Measurements from ENCODE around the gene KIAA0513.
A peak's percentile ranks its signal among the peaks of the same experiment; 100 is the strongest.
"Not testable (repeated sequence)": the region's sequence is repeated elsewhere in the genome, so short reads cannot be mapped to it uniquely, and the experiment has no call there.

KIAA0513 gene

DNA sequence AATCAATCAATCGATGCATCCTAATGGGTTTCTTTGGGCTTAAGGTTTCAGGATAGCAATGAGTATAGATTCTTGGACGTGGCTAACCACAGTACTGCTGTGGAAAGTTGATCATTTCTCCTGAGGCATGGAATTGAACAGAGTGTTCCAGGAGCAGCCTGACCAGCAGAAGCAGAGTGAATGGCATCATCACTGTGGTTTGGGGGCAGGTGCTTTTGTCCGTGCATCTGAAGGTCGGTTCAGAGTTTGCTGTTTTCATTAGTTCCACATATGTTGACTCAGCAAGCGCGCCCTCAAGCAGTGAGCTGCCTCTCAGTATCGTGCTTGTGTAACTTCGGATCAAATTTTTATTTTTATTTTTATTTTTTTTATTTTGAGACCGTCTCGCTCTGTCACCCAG, 24.9 kb downstream of the KIAA0513 start:
- Histone ChIP-seq H3K27me3 (ENCODE audit: insufficient read depth, poor library complexity, severe bottlenecking) (peaks cover 9% of the 10 kb centered on the region), H3K27ac (replicated peaks) (no peak overlapping the region), H3K4me3 (replicated peaks; ENCODE audit: insufficient read depth, low read length) (no peak overlapping the region)
- TF ChIP-seq SPI1 (IDR thresholded peaks at IDR 0.05; ENCODE audit: borderline replicate concordance, low read depth) = no peak
- TF ChIP-seq, protein P1, sequence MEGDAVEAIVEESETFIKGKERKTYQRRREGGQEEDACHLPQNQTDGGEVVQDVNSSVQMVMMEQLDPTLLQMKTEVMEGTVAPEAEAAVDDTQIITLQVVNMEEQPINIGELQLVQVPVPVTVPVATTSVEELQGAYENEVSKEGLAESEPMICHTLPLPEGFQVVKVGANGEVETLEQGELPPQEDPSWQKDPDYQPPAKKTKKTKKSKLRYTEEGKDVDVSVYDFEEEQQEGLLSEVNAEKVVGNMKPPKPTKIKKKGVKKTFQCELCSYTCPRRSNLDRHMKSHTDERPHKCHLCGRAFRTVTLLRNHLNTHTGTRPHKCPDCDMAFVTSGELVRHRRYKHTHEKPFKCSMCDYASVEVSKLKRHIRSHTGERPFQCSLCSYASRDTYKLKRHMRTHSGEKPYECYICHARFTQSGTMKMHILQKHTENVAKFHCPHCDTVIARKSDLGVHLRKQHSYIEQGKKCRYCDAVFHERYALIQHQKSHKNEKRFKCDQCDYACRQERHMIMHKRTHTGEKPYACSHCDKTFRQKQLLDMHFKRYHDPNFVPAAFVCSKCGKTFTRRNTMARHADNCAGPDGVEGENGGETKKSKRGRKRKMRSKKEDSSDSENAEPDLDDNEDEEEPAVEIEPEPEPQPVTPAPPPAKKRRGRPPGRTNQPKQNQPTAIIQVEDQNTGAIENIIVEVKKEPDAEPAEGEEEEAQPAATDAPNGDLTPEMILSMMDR (IDR thresholded peaks at IDR 0.05; ENCODE audit: insufficient read depth, low read length) = no peak
- TF ChIP-seq POLR2AphosphoS5 (IDR thresholded peaks at IDR 0.05; ENCODE audit: low read depth) = no peak
- no peak for TF ChIP-seq REST (IDR thresholded peaks at IDR 0.05; ENCODE audit: insufficient replicate concordance, low read depth)
- no peak for TF ChIP-seq GABPA (IDR thresholded peaks at IDR 0.05; ENCODE audit: low read depth)
- no peak for DNase-seq (ENCODE audit: low read depth in 1 of 2, low spot score in 1 of 2)

DNA sequence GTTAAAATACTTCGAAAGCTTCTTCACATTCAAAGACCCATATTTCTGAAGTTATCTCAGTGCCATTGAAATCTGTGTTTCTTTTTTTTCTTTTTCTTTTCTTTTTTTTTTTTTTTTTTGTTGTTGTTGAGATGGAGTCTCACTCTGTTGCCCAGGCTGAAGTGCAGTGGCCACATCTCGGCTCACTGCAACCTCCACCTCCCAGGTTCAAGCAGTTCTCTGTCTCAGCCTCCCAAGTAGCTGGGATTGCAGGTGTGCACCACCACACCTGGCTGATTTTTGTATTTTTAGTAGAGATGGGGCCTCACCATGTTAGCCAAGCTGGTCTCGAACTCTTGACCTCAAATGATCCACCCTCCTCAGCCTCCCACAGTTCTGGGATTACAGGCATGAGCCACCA, 26.7 kb downstream of the KIAA0513 start:
- not testable (repeated sequence) for H3K4me3 ChIP-seq (replicated peaks; ENCODE audit: insufficient read depth, low read length); DNase-seq (ENCODE audit: low read depth in 1 of 2, low spot score in 1 of 2); H3K27ac ChIP-seq (replicated peaks)
- peaks cover 13% of the 10 kb centered on the region for H3K27me3 ChIP-seq (ENCODE audit: insufficient read depth, poor library complexity, severe bottlenecking)

DNA sequence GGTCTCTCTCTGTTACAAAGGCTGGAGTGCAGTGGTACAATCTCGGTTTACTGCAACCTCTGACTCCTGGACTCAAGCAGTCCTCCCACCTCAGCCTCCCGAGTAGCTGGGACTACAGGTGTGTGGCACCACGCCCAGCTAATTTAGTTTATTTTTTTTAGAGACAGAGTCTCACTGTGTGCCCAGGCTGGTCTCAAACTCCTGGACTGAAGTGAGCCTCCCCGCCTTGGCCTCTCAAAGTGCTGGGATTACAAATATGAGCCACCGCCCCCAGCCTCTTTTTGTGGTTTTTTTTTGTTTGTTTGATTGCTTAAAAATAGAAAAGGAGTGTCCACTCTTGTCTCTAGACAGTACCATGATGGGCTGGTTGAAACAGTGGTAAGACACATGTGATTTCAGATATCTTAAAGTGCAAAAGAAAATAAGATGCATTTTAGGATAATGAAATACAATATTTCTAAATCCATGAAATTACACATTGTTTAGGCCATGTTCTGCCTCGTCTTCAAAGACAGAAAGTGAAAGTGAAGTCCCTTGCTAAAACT, 27.4 kb downstream of the KIAA0513 start:
- TF ChIP-seq SPI1 (IDR thresholded peaks at IDR 0.05; ENCODE audit: borderline replicate concordance, low read depth) = no peak
- TF ChIP-seq POLR2AphosphoS5 (IDR thresholded peaks at IDR 0.05; ENCODE audit: low read depth) = no peak
- TF ChIP-seq GABPA (IDR thresholded peaks at IDR 0.05; ENCODE audit: low read depth) = no peak
- TF ChIP-seq REST (IDR thresholded peaks at IDR 0.05; ENCODE audit: insufficient replicate concordance, low read depth) = no peak
- TF ChIP-seq, protein P1 (IDR thresholded peaks at IDR 0.05; ENCODE audit: insufficient read depth, low read length) = no peak
- H3K27me3 ChIP-seq (ENCODE audit: insufficient read depth, poor library complexity, severe bottlenecking) = peaks cover 19% of the 10 kb centered on the region
- peak overlapping the region; percentile 30 for H3K27ac ChIP-seq (replicated peaks)
- no peak for DNase-seq (ENCODE audit: low read depth in 1 of 2, low spot score in 1 of 2)
- no peak overlapping the region for H3K4me3 ChIP-seq (replicated peaks; ENCODE audit: insufficient read depth, low read length)

DNA sequence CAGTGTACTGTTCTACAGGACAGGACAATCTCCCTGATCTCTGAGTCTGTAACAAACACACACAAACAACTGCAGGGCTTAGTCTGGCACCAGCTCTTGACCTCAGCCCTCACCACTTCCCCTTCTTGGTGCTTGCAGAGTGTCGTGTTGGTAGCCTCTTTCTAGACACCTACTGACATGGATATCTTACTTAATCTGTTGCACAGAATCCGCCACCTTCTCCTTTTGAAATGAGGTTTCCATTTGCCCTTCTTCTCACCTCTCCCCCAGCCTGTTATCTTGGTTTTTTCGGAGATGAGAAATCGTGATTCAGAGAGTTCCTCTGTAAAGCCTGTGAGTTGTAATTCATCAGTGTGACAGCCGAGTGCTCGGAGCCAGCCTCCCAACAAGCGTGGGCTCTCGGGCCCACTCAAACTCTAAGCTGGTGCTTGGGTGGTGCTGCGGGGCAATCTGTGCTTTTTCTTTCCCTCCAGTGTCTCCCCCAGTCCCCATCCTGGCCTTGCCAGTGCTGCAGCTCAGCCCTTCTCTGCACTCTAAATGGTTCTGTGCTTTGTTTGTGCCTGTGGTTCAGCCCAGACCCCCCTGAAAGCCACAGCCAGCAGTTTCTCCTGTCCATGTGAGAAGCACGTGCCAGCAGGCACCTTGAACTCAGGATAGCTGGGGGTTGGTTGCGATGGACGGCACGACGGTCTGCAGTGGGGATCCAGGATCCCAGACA, 28.1 kb downstream of the KIAA0513 start:
- DNase-seq (ENCODE audit: low read depth in 1 of 2, low spot score in 1 of 2) = peak; percentile 94 to 98
- TF ChIP-seq REST (IDR thresholded peaks at IDR 0.05; ENCODE audit: insufficient replicate concordance, low read depth) = no peak
- TF ChIP-seq, protein P1 (IDR thresholded peaks at IDR 0.05; ENCODE audit: insufficient read depth, low read length) = no peak
- TF ChIP-seq SPI1 (IDR thresholded peaks at IDR 0.05; ENCODE audit: borderline replicate concordance, low read depth) = peak; percentile 99
- peak; percentile 98 for TF ChIP-seq POLR2AphosphoS5 (IDR thresholded peaks at IDR 0.05; ENCODE audit: low read depth)
- H3K4me3 ChIP-seq (replicated peaks; ENCODE audit: insufficient read depth, low read length) = no peak overlapping the region
- H3K27ac ChIP-seq (replicated peaks) = peak overlapping the region; percentile 41; the same call in 1 of the 2 replicates
- peaks cover 21% of the 10 kb centered on the region for H3K27me3 ChIP-seq (ENCODE audit: insufficient read depth, poor library complexity, severe bottlenecking)
